Cardiac atrium fibroblast (primary cell): ENCODE data around the gene SAP30L. TPM values are rescaled to one million over a fixed set of nuclear protein-coding genes. Genes with fewer than 3 reads are reported as not detected.

ENCODE experiments used
- total RNA-seq: library from RNA; depleted of rRNA; stranded (reverse); fragments of >200 nt; gene quantifications from 2 replicates; pipeline ENCODE4 v1.2.3, GENCODE V29; 2015

The SAP30L gene, protein sequence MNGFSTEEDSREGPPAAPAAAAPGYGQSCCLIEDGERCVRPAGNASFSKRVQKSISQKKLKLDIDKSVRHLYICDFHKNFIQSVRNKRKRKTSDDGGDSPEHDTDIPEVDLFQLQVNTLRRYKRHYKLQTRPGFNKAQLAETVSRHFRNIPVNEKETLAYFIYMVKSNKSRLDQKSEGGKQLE
- total RNA-seq, result 6.9 and 30.3 TPM in 2 replicates

DNA sequence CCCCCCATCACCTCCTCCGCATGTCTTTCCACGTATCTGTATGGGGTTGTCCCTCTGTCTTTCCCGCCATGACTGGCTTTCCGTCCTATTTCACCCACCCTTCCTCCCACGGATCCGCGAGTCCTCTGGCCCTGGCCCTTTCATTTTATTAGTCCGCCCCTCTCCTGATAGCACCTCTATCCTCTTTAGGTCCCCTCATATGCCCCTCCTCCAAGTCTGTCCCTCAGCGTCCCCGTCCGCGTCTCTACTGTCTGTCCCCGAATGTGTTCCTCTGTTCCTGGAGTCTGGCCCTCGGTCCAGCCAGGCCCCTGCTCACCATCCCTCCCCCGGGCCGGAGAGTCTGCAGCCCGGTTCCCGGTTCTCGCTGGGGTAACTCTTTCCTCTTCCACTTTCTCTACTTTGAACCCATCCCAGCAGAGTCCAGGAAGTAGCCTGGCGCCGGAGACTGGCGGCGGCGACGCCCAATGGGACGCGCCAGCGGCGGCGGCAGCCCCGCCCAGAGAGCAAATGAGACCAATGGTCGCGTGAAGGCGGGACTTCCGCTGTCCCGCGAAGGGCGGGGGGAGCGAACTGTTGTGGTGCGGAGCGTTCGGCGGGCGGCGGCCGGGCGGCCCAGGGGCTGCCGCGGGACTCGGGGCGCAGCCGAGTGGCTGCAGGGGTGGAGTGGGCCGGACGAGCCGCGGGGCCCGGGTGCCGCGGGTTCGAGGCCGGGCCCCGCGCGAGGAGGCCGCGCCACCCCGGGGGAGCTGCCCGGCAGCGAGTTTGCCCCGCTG, at the start of gene SAP30L:
SAP30L (plus strand) TSS at position 576 of the 773 bp plus-strand sequence. CDS start 608 bp downstream, outside the sequence.

DNA sequence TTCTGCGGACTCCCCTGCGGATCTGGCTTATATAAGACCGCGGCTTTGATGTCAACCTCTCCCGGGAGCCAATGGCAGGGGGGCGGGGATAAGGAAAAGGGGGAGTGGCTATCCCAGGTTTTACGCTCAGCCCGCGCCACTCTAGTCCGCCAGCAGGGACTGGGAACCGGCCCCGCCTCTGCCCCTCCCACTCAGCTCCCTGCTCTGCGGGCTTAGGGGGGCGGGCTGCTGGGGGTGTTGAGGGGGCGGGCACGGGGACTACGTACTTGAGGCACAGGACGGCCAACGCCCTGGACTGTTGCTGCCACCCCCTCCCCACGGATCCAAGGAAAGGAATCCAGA, 32.4 kb downstream of the SAP30L start, which contains the start of gene HAND1:
HAND1 (minus strand) TSS at position 4 of the 342 bp plus-strand sequence. CDS start 219 bp downstream, outside the sequence.

Other genes with a start within 250 kb of the SAP30L start
- gene HAND1, start 32.2 kb downstream of the SAP30L start, total RNA-seq, result not detected in 2 replicates